ENCODE results near the gene IPMK.

- TF ChIP-seq CTCF (conservative IDR thresholded peaks at IDR 0.05) (no peak), ZFX (IDR thresholded peaks at IDR 0.05) (no peak)
These were observed 103.2 kb downstream of the IPMK start for GRCh38 chr10:58164517-58164916.

Data from C4-2B (cell line).